HG03064 (cell line): ENCODE data around the gene SLC15A3.
"Not testable (repeated sequence)": the region's sequence is repeated elsewhere in the genome, so short reads cannot be mapped to it uniquely, and the experiment has no call there.

ENCODE experiments used
- ATAC-seq: cut with Tn5 transposase; IDR thresholded peaks from one replicate; pipeline ENCODE4 v1.9.1; 2021; ENCODE audit warnings: low read depth; ENCODE audit not compliant: unreplicated experiment

The SLC15A3 gene

DNA sequence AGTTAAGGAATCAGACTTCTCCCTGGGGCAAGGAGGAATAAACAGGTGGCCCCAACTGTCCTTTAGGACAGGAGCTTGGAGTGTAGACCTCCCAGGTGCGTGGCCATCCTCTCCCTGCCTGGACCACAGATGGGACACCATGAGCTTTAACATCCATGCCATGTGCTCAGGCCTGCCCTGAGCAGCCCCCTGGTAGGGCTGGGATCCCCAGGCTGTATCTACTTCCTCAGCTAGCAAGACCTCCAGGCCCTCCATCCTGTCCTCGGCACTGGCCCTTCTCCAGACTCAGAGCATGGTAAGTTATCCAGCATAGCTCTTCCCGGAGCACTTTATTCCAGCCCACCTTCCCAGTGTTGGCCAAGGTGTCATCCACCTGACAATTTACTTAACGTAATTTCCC is 25.2 kb upstream of the SLC15A3 start:
- ATAC-seq = no peak

DNA sequence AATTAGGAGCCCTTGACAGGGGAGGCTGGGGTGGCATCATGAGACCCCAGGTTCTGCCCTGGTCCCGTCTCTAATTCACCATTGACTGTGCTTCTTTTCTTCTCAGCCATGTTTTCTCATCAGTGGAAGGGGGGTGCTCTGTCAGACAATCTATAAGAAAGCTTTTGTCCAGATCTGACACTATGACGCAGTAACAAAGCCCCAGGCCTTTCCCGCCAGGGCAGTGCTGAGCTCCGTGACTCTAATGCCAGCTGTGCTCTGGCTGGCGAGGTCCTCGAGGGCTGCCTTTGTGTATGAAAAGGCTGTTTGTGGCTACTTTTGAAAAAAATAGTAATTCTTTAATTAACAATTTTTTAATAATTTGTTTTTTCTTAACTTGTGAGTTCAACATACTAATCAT is 22.8 kb upstream of the SLC15A3 start:
- ATAC-seq = no peak

DNA sequence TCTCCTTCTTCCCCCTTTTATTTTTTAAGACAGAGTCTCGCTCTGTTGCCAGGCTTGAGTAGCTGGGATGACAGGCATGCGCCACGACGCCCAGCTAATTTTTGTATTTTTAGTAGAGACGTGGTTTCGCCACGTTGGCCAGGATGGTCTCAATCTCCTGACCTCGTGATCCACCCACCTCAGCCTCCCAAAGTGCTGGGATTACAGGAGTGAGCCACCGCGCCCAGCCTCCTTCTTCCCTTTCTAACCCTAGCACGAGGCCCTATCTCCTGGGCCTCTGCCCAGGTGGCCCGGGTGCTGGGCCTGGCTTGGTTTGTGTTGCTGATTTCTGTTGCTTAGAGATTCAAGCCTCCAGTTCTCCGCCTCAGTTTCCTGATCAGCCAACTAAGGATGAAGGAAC is 22.3 kb upstream of the SLC15A3 start:
- ATAC-seq = not testable (repeated sequence)

DNA sequence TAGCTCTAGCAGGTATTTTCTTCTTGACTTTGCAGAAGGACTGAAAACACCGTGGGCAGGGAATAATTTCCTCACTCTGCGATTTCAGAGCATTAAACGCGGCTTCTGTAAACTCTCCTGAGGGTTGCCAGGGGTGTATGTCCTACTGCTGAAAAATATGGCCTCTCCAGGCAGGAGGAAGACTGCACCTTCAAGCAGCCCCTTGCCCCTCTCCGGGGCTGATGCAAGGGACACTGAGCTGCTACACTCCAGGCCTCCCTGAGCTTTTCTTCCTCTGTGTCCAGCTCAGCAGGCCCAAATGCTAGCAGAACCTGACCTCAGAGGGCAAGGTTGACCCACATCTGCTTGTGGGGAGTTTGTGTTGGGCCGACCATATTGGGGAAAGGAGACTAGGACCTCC is 21.7 kb upstream of the SLC15A3 start:
- no peak for ATAC-seq

DNA sequence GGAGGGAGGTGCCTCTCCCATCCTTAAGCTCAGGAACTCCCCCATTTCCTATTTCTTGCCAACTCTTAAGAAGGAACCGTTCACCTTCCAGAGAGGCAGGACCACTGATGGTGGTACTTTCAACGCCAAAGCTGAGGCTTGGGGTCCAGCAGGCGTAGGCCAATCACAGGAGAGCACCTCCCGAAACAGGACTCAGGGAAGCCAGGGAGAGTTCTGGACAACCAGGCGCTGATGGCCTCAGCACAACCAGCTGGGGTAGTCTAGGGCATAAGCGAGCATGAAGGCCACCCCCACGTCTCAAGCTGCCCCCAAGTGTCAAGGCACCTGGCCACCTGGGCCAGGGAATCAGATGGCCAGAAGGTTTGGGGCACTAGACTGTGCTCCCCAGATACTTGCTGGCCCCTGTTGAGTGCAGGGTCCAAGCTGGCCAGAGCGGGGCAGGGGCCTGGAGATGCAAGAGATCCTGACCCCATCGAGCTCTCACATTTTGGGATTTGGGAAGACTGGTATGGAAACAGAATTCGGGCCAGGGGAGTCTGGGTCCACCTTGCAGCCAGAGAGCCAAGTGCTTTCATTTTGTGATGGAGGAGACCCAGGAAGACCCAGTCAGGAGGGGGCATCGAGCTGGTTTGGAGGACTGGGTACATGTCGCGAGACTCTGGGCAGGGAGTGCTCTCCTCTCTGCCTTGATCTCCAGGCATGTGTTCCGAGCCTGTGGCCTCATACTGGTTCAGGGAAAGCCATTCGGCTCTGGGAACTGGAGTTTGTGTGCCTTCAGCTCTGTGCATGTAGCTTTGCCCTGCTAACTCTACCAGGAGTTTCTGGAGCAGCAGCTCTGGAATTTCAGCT is 20.4 kb upstream of the SLC15A3 start:
- no peak for ATAC-seq

DNA sequence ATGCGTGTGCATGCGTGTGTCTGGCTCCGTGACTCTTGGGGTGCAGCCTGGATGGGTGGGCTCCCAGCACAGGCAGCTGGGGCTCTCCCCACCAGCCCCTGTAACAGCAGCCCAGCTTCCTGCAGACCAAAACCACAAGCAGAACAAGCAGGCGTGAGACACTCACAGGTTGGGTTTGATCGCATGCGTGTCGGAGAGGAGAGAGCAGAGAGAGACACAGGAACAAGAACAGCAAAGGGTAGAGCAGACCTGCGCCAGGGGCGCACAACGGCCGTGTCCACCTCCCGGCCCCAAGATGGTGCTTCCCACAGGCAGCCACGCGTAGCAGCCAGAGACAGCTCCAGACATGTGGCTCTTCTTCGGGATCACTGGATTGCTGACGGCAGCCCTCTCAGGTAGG is 19.5 kb upstream of the SLC15A3 start, which contains the start of gene CD6:
Gene CD6 (plus strand): TSS at position 161 of the 400 bp plus-strand sequence. CDS start 186 bp downstream, at position 347.
- ATAC-seq = no peak

DNA sequence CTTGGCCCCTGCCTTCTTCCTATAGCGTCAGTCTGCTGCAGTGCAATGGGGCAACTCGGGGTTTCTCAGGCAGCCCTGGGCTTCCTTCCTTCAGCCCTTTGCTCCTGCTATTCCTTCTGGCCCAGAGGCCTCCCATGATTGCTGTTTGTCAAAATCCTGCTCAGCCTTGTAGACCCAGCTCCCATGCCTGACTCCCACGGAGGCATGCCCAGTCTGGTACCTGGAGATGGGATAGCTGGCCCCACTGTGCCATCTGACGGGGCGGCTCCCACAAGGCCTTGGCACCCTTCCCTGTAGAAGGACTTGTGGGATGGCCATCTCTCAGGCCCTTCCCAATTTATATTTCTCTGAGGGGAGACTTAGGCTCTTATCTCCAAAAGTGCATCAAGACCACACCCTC is 18.9 kb upstream of the SLC15A3 start:
- no peak for ATAC-seq

DNA sequence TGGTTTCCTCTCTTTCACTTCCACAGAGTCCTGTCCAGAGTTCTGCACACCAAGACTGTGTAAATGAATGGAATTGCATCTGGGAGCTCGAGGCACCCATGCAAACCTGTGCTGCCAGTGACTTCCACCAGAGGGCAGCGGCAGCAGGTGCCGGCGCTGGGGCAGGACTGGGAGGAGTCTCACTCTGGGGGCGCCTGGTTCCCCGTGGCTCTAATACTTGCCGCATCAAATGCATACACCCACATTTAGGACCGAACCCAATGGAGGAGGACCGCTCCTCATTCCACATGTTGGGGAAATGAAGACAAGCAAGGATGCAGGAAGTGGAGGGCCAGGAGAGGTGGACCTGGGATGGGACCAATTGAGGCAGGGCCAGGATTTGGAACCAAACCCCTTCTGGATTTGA is 18.4 kb upstream of the SLC15A3 start:
- ATAC-seq = no peak

DNA sequence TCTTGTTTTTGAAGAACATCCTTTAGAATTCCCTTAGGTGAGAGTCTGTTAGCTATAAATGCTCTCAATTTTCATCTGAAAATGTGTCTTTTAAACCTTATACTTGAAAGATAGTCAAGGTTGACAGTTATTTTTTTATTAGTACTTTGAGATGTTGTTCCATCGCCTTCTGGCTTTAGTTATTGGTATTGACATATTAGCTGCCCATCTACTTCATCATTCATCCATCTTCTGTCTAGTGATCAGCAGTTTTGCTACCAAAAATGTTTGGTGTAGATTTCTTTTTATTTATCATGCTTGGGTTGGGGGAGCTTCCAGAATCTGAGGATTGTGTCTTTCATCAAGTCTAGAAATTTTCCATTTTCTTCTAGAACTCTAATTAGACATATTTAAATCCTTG is 16.2 kb upstream of the SLC15A3 start:
- no peak for ATAC-seq

DNA sequence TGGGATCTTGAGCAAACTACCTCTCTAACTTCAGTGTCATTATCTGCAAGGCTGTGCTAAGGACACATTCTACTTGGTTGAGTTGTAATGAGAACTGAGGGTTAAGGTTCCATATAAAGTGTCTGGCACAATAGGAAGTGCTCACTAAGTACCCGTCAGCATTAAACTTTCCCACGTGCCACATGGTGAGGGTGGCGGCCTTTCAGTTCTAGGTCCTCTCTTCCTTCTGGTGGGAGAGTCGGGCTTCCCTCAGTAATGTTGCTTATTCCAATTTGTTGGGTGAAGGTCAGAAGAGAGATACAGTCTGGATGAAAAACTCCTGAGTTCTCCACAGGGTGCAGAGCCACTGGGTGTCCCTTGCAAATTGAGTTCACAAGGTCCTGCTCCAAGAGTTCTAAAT is 14.9 kb upstream of the SLC15A3 start:
- ATAC-seq = no peak

DNA sequence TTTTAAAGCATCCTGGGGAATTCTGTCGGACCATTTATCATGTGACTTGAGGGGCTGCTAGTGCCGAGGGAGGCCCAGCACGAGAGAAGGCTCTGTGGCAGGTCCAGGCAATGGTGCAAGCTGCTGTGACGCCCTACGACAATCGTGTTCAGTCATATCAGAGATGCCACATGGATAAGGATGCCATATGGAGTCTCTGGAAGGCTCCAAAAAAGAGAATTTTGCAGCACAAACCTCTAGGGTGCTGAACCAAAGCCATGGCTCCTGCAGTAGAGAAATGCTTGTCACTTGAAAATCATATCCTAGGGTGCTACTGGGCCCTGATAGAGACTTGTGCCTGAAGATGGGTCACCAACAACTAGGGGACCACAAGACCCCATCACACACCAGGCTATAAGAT is 12.8 kb upstream of the SLC15A3 start:
- no peak for ATAC-seq

DNA sequence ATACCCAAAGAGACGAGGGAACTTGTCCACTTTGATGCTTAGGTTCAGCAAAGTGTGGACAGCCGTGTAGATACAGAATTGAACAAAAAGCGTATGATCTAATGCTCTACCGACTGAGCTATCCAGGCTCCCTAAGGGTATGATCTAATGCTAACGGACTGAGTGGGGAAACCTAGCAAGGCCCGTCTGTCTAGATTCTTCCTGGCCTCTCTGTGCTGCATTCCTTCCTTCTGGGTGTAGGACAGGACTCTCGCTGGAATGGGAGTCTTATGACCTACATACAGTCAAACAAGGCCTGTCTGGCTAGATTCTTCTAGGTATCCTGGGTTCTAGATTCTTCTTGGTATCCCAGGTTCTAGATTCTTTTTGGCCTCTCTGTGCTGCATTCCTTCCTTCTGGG is 8.4 kb upstream of the SLC15A3 start:
- no peak for ATAC-seq

DNA sequence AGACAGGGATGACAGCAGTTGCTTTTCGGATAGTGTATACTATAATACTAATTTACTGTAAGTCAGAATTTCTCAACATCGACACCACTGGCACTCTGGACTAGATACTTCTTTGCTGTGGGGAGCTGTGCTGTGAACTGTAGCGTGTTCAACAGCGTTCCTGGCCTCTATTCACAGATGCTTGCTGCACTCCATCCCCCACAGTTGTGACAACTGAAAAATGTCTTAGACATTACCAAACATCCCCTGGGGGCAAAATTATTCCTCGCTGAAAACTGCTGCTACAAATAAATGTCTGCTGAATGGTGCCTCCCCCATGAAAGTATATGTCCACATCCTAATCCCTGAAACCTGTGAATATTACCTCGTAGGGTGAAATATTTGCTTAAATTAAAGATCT is 7.5 kb upstream of the SLC15A3 start:
- ATAC-seq = no peak

DNA sequence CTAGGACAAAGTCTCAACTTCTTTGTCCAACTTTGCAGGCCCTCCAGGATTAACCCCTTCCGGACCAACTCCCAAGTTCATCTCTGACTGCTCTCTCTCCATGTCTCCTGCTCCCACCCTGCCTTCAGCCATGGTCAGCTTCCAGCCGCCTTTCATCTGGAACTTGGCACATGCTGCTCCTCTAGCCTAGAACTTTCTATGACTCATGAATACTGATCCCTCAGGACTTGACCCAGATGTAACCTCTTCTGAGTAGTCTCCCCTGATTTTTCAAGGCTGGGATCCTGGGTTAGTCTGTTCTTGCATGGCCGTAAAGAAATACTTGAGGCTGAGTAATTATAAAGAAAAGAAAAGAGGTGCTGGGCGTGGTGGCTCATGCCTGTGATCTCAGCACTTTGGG is 5.2 kb upstream of the SLC15A3 start:
- ATAC-seq = no peak

DNA sequence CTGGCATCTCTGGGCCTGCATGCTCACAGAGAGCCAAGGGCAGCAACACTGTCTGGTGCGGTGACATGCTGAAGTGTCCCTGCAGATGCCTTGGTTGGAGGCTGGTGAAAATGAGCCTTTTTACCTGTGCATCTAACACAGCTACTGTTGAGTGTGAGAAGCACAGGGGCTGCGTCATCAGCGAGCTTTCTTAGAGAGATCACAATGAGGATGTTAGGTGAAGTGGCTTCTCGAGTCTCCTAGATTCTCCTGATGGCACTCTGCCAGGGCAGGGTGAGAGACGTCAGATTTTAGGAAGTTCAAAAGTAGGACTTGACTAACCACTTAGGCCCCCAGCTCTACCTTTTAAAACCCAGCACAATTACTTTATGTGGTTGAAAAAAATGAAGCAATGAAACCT is 3.6 kb upstream of the SLC15A3 start:
- no peak for ATAC-seq

DNA sequence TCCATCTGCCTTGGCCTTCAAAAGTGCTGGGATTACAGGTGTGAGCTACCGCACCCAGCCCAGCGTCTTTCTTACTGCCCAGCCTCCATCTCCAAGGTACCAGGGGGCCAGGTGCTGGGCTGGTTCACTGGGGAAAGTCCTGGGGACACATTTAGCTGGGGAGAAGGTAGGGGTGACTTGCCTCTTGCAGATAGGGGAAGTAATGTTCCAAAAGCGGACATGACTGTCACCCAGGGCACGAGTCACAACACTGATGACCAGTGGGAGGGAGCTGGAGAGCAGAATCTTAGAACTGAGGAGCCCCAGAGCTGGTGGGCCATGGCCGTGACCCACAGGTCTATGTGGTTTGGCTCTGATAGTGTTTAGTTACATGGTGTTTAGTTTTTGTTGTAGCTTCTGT is 2.4 kb upstream of the SLC15A3 start:
- ATAC-seq = no peak

DNA sequence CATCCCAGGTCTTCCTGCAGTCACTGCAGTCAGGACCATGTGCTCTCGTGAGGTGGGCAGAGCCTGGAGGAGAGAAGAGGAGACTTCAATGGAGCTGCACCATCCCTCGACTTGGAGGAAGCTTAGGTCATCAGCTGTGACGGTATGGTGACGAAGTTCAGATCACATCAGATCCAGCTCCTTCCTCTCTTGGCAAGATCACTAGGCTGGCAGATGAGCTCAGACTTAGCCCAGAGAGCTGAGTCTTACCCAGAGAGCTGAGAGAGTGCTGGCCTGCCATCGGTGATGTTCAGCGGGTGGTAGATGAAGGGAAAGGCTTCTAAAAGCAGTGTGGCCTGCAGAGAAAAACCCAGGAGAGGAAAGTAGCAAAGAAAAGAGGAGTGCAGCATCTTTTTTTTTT is 1.8 kb upstream of the SLC15A3 start:
- ATAC-seq = no peak

DNA sequence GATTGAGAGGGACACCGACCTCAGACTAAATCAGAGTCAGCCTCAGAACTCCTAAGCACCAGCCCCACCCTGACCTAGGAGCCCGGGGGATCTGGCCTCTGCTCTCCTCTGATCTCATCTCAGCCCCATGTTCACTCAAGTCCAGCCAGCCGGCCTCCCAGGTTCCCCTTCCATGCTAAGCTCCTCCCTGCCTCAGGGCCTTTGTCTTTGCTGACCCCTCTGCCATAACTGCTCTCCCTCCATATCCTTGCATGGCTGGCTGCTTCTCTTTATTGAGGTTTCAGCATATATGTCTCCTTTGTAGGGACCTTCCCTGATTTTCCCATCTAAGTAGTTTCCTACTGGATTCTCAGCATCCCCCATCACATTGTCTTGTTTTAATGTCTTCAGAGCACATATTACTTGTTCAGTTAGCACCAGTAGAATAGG is 780 bp upstream of the SLC15A3 start:
- ATAC-seq = peak; percentile 18

DNA sequence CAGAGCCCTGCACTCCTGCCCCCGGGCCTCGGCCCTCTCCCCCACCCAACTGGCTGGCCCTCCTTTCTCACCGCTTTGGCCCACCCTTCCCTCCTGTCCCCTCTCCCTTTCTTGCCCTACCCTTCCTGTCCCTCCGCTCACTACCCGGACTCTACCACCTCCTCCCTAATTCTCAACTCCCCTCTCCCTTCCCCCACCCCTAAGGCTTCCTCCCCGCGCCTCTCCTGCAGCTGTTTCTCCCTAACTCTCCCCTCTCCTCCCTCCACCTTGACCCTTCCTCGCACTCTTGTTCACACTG is 421 bp downstream of the SLC15A3 start:
- ATAC-seq = peak; percentile 9

DNA sequence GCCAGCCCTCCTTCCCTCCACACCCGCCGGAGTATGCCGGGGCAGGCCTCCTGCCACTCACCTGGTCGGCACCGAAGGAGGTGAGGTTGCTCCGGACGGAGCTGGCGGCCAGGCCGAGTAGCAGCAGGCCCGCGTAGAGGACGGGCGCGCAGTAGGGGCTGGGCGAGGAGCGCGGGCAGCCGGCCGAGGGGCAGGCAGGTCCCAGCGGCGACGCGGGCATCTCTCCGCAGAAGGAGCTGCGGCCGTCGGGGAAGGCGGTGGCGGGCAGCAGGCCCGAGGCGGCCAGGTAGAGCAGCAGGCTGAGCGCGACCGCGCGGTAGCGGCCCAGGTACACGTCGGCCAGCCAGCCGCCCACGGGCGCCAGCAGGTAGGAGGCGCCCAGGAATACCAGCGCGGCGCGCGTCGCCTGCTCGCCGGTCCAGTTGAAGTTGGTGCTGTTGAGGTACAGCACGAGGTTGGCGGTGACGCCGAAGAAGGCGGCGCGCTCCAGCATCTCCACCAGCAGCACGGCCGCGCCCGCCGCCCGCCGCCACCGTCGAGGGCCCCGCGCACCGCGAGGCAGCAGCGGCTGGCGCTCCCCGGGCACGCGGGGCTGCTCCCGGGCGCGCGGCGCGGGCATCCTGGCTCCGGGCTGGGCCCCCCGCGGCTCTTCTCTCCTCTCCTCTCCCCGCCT is 907 bp downstream of the SLC15A3 start:
- ATAC-seq = peak; percentile 18

DNA sequence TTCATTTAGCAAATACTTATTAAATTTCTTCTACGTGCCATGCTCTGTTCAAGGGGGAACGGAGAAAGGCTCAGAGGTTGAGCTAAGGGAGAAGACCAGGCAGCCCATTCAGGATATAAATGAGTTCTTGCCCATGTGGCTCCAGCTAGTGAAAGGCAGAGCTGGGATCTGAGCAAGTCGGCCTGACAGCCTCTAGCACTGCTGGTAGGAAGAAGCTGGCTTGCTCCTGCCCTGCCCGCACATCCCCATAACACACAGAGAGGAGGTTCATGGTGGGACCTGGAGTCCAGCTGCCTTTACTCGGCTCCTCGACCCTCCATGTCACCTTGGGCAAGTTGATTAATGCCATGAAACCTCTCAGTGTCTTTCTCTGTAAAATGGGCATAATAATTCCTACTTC is 2.0 kb downstream of the SLC15A3 start:
- no peak for ATAC-seq

DNA sequence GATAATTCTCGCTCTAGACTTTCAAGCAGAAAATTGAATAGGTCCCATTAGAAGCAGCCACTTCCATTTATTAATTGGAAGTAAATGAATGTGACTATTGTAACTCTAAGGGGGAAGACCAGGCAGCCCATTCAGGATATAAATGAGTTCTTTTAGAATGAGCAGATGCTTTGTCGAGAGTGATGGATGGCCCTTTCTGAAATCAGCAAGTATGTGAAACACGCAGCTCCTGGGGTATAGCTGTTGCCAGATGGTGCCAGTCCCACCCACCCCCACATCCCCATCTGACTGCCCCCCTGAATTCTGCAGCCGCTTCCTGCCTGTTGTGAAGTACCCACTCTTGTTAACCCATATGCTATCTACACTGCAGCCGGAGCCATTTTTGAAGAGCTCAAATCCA is 3.7 kb downstream of the SLC15A3 start:
- no peak for ATAC-seq
